SK-N-MC (cell line): ENCODE results near the gene SOX6.

Experiments used
- DNase-seq: peaks from one replicate; pipeline ENCODE4 v3.0.0-alpha.2; 2011; ENCODE audit warnings: low read depth, low spot score
- H3K27ac ChIP-seq: fragments of 200-600 bp; sonication (generic); 2 replicates; pipeline ENCODE4 v1.5.1; 2016; ENCODE audit warnings: mixed run types
- H3K36me3 ChIP-seq: fragments of 200-600 bp; sonication (generic); 2 replicates; pipeline ENCODE4 v1.6.1; 2017; ENCODE audit warnings: antibody characterized with exemption, low read length, mixed read lengths; ENCODE audit not compliant: insufficient read depth
- H3K4me3 ChIP-seq: fragments of 200-600 bp; sonication (generic); 2 replicates; pipeline ENCODE4 v1.5.1; 2016
- H3K9ac ChIP-seq: fragments of 200-600 bp; sonication (generic); 2 replicates; pipeline ENCODE4 v1.8.0; 2017; ENCODE audit warnings: mixed run types, mixed read lengths; ENCODE audit not compliant: insufficient read length
- H3K9me3 ChIP-seq: fragments of 200-600 bp; sonication (generic); 2 replicates; pipeline ENCODE4 v1.6.1; 2017; ENCODE audit warnings: low read depth, mild to moderate bottlenecking, antibody characterized with exemption, low read length, moderate library complexity, mixed read lengths
- EZH2 ChIP-seq: fragments of 200-600 bp; sonication (generic); IDR thresholded peaks from one replicate; pipeline ENCODE4 v1.6.1; 2017; ENCODE audit warnings: antibody characterized with exemption
- FOXP2 ChIP-seq: optimal IDR thresholded peaks from 2 replicates; pipeline ENCODE3; 2011; ENCODE audit warnings: mild to moderate bottlenecking, moderate library complexity; ENCODE audit not compliant: insufficient read depth; ENCODE audit errors: extremely low read length, control extremely low read depth
- POLR2AphosphoS5 ChIP-seq: IDR thresholded peaks from 2 replicates; pipeline ENCODE4 v1.6.1; 2012; ENCODE audit warnings: mild to moderate bottlenecking, low read depth, low read length, borderline replicate concordance

Gene SOX6

DNA sequence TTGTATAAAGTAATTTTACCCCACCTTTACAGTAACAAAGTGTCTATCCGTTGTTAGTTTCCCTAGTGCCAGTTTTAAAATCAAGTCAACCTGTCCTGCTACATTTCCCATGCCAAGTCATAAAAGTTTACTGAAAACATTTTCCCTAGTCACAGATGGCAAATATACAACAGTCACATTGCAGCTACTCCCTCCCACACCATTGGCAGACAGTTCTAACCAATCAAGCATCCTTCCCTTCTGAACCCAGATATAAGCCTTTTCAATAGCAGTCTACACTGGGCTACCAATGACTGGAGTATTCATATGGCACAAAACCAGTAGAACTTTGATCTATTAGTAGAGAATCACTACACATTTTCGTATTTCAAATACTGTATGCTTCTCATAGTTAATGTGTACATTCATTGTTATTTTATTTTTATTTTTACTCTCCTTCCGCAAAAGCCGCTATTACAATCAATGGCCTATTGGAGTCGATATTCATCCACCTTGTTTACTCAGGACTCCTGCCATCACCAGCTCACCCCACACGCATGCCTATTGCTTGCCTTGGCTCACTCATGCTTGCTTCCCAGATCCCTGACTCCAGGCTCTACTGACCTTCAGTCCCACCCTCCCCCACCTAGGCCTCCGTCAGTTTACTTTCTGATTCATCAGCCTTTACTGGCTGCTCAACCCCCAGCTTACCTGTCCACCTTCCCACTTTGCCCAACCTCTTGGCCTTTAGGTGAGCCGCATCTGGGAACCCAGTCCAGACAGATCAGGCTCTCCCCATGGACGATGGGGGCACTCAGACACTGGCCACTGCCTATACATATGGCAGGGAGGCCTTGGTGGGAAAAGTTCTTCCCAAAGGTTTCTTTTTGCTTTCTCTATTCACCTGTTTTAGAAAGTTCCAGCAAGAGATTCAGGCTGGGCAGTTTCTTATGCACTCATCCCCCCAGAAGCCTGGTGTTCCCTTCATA, 408.4 kb downstream of the SOX6 start:
- no peak overlapping the region for H3K27ac ChIP-seq
- TF ChIP-seq FOXP2 (no peak), EZH2 (no peak), POLR2AphosphoS5 (no peak)
- H3K36me3 ChIP-seq = no peaks in the 10 kb centered on the region
- DNase-seq = no peak
- no peak overlapping the region for H3K9ac ChIP-seq
- no peak overlapping the region for H3K4me3 ChIP-seq
- peaks cover 4% of the 10 kb centered on the region; the same call in 1 of the 2 replicates for H3K9me3 ChIP-seq

DNA sequence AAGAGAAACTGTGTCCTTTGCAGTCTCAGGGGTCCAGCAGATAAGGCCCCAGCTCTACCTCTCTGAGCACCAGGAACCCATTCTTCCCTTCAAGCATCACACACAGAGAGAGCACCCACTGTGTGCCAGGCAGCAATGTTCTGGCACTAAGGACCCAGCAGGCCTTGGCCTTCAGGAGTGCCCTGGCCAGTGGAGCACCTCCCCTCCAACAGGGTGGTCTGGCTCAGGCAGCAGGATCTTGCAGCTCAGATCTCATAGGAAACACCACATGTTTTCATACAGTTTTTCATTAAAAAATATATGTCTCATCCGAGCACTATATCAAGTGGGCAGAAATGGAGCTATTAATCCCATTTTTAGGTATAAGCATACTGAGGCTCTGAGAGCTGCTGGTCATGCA, 410.6 kb downstream of the SOX6 start:
- peaks cover 4% of the 10 kb centered on the region; the same call in 1 of the 2 replicates for H3K9me3 ChIP-seq
- no peak for DNase-seq
- no peak overlapping the region for H3K27ac ChIP-seq
- H3K36me3 ChIP-seq = no peaks in the 10 kb centered on the region
- H3K4me3 ChIP-seq = no peak overlapping the region
- TF ChIP-seq EZH2 = no peak
- no peak for TF ChIP-seq POLR2AphosphoS5
- TF ChIP-seq FOXP2 = no peak
- H3K9ac ChIP-seq = no peak overlapping the region

DNA sequence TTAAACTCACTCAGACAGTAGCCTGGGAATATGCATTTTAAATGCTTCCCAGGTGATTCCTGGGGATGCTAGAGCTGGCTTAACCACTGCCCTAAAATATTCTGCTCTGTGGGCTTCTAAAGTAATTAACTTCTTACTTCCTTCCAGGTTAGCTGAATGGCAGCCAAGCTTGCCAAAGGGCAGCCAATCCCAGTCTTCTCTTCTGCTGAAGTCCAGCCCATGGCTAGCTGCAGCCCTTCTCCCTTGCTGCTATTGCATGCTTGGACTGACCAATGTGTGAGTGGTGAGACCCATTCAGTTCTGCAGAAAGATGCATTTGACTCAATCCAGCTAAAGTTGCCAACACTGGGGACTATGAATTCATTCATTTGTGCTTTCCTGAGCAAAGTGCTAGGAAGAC, 411.9 kb downstream of the SOX6 start:
- Histone ChIP-seq H3K36me3 (no peaks in the 10 kb centered on the region), H3K9me3 (peaks cover 4% of the 10 kb centered on the region; the same call in 1 of the 2 replicates), H3K4me3 (no peak overlapping the region), H3K9ac (no peak overlapping the region), H3K27ac (no peak overlapping the region)
- TF ChIP-seq POLR2AphosphoS5 = no peak
- TF ChIP-seq FOXP2 = no peak
- TF ChIP-seq EZH2 = no peak
- DNase-seq = no peak

DNA sequence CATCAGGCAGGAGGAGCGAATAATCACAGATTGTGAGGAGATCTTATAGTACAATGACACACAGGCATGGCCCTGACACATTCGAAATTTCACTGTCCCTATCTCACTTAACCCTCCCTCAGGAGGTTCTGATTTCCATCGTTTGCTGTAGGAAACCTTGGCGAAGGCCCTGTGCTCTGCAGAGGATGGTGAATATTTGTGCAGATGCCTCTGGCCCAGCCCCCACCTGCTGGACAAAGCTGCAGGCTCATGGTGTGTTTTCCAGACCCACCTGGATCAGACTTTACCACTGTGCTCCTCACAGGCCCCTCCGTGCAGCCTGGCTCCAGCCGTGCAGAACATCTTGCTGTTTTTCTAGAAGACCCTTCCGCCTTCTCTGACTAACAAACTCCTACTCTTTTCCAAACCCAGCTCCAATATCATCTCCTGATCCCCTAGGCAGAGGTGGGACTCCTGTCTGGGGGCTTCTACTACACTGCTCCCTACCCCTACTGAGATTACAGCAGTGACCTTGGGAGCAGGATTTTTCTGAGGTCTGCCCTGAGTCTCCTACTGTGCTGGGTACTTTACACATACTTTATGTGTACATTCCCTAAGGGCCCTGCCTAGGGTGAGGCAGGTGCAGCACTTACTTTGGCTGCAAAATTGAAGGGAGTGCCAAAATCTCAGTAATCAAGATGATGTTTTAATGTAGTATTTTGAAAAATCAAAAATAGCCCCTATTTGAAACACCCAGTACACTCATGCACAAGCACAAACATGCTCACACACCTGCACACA, 412.7 kb downstream of the SOX6 start:
- no peaks in the 10 kb centered on the region for H3K36me3 ChIP-seq
- no peak for DNase-seq
- no peak for TF ChIP-seq POLR2AphosphoS5
- no peak for TF ChIP-seq EZH2
- TF ChIP-seq FOXP2 = no peak

DNA sequence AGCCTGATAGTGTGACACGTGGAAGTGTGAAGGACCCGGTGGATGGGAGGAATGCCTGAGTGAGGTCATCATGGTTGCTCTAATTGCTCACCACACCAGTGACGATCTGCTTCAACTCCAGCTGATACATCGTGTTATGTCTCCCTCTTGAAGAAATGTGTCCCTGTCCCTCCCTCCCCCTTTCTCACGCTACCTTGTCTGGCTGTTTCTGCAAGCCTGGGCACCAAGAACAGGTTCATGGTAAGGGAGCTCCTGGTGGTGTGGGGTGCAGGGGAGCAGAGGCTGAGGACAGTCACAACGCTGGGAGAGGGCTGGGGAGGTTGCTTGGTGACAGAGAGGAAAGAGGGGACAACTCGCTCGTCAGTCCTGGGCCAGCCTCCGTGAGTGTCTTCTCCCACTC, 413.4 kb downstream of the SOX6 start:
- DNase-seq = no peak
- TF ChIP-seq FOXP2 (no peak), POLR2AphosphoS5 (no peak), EZH2 (no peak)
- H3K4me3 ChIP-seq = no peak overlapping the region
- H3K9me3 ChIP-seq = peaks cover 4% of the 10 kb centered on the region; the same call in 1 of the 2 replicates
- H3K36me3 ChIP-seq = no peaks in the 10 kb centered on the region
- no peak overlapping the region for H3K9ac ChIP-seq
- H3K27ac ChIP-seq = no peak overlapping the region

More for the DNA sequence above, 412.7 kb downstream of the SOX6 start:
- Histone ChIP-seq H3K4me3 (no peak overlapping the region), H3K27ac (no peak overlapping the region), H3K9ac (no peak overlapping the region), H3K9me3 (peaks cover 4% of the 10 kb centered on the region; the same call in 1 of the 2 replicates)

DNA sequence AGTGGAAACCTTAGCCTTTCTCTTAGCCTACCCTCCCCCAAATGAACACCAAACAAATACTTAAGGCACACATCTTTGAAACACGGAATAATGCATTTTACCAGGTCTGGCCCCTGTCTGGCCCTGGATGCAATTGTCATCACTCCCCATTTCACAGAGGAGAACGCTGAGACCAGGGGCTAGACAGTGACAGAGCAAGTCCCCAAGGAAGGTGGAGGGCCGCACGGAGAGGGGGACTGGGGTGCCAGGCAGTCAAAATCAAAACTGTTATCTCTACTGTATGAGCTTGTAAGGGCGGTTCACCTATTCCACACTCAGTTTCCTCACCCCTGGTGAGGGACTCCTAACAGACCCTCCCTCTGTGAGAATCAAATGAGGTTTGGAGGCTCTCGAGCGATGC, 414.2 kb downstream of the SOX6 start:
- no peak for DNase-seq
- Histone ChIP-seq H3K9me3 (no peaks in the 10 kb centered on the region), H3K9ac (no peak overlapping the region), H3K27ac (no peak overlapping the region), H3K4me3 (no peak overlapping the region), H3K36me3 (no peaks in the 10 kb centered on the region)
- no peak for TF ChIP-seq FOXP2
- no peak for TF ChIP-seq POLR2AphosphoS5
- TF ChIP-seq EZH2 = no peak

DNA sequence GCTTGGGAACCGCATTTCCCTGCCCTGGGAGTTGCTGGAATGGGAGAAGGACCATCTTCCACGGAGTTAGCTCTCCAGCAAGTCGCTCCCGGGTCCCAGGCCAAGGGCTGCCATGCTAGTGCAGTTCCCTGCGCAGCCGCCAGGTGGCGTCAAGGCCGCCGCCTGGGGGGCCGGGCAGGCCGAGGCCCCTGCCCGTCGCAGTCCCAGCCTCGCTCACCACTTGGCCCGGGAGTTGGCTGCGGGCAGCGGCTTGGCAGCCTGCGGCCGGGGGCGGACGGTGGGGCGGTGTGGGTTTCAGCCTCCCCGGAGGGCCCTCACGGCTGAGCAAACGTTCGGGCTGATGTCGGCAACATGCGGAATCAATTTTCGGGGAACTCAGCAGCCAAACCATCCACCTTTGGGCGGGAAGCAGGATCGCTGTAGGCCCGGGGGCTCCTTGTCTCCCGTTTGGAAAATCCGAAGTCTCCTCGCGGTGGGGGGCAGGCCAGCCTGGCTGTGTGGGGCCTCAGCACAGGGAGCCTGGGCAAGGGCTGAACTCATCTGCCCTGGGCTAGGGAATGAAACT, 415.1 kb downstream of the SOX6 start:
- Histone ChIP-seq H3K4me3 (no peak overlapping the region), H3K9ac (no peak overlapping the region), H3K9me3 (no peaks in the 10 kb centered on the region), H3K36me3 (no peaks in the 10 kb centered on the region), H3K27ac (no peak overlapping the region)
- TF ChIP-seq FOXP2 = no peak
- no peak for TF ChIP-seq EZH2
- no peak for TF ChIP-seq POLR2AphosphoS5
- DNase-seq = no peak
